Hepatocyte (in vitro differentiated cells): Measurements from ENCODE around the gene DUSP2. TPM values are rescaled to one million over a fixed set of nuclear protein-coding genes. Genes with fewer than 3 reads are reported as not detected.

Experiments used
- DNase-seq: peaks from one replicate; pipeline ENCODE4 v3.0.0-alpha.2; 2016; ENCODE audit warnings: low spot score
- H2AFZ ChIP-seq: fragments of 200-600 bp; sonication (generic); 2 replicates; pipeline ENCODE4 v1.6.0; 2016; ENCODE audit warnings: antibody characterized with exemption, mild to moderate bottlenecking
- H3K27ac ChIP-seq: fragments of 200-600 bp; sonication (generic); 2 replicates; pipeline ENCODE4 v1.5.1; 2016; ENCODE audit warnings: mild to moderate bottlenecking
- H3K27me3 ChIP-seq: fragments of 200-600 bp; sonication (generic); 2 replicates; pipeline ENCODE4 v1.6.1; 2016
- H3K36me3 ChIP-seq: fragments of 200-600 bp; sonication (generic); replicated peaks from 2 replicates; pipeline ENCODE4 v1.5.1; 2016; ENCODE audit warnings: low read depth; ENCODE audit not compliant: insufficient read depth
- H3K4me1 ChIP-seq: fragments of 200-600 bp; sonication (generic); 2 replicates; pipeline ENCODE4 v1.5.1; 2016; ENCODE audit warnings: mild to moderate bottlenecking, moderate library complexity; ENCODE audit not compliant: insufficient read depth
- H3K4me2 ChIP-seq: fragments of 200-600 bp; sonication (generic); 2 replicates; pipeline ENCODE4 v1.6.0; 2016
- H3K4me3 ChIP-seq: fragments of 200-600 bp; sonication (generic); 2 replicates; pipeline ENCODE4 v1.5.1; 2016; ENCODE audit warnings: mild to moderate bottlenecking
- H3K79me2 ChIP-seq: fragments of 200-600 bp; sonication (generic); 2 replicates; pipeline ENCODE4 v1.6.0; 2017; ENCODE audit warnings: mild to moderate bottlenecking
- H3K9me2 ChIP-seq: fragments of 200-600 bp; sonication (generic); replicated peaks from 2 replicates; pipeline ENCODE4 v1.6.0; 2017; ENCODE audit warnings: mild to moderate bottlenecking; ENCODE audit not compliant: insufficient read depth
- H3K9me3 ChIP-seq: fragments of 200-600 bp; sonication (generic); 2 replicates; pipeline ENCODE4 v1.5.1; 2016; ENCODE audit warnings: low read depth, mild to moderate bottlenecking
- H4K20me1 ChIP-seq: fragments of 200-600 bp; sonication (generic); 2 replicates; pipeline ENCODE4 v1.6.0; 2016; ENCODE audit warnings: mild to moderate bottlenecking; ENCODE audit not compliant: insufficient read depth, poor library complexity, severe bottlenecking
- CTCF ChIP-seq: fragments of 200-600 bp; sonication (generic); IDR thresholded peaks from 2 replicates; pipeline ENCODE4 v1.5.1; 2016; ENCODE audit warnings: antibody characterized with exemption, mild to moderate bottlenecking; ENCODE audit not compliant: poor library complexity
- EZH2 ChIP-seq: fragments of 200-600 bp; sonication (generic); IDR thresholded peaks from 2 replicates; pipeline ENCODE4 v1.6.1; 2016; ENCODE audit warnings: antibody characterized with exemption, mild to moderate bottlenecking, borderline replicate concordance
- EZH2phosphoT487 ChIP-seq: fragments of 200-600 bp; sonication (generic); IDR thresholded peaks from one replicate; pipeline ENCODE4 v1.6.1; 2018; ENCODE audit warnings: antibody characterized with exemption, mild to moderate bottlenecking, low read depth, moderate library complexity; ENCODE audit not compliant: unreplicated experiment, severe bottlenecking
- WGBS: methylation state at CpG from one replicate; pipeline ENCODE4 v1.1.6; 2016; ENCODE audit warnings: low lambda C conversion rate; ENCODE audit errors: missing lambda C conversion rate; 5-methylcytosine and 5-hydroxymethylcytosine counted together
- polyA plus RNA-seq: library from polyadenylated mRNA; unstranded; fragments of >200 nt; fragmentation: Nextera tagmentation; extraction: Ambion mirVana; gene quantifications from 2 replicates; pipeline ENCODE4 v1.2.1, GENCODE V29; 2016
- total RNA-seq: library from RNA; depleted of rRNA; stranded (reverse); fragments of >200 nt; gene quantifications from 2 replicates; pipeline ENCODE4 v1.2.3, GENCODE V29; 2014

The DUSP2 gene
- total and polyA plus RNA-seq, 2 experiments from 2014 or later = 11.3 to 24.0 TPM

GRCh38 chr2:96113951-96114350 is 31.3 kb downstream of the DUSP2 start:
- H3K9me2 ChIP-seq = no peaks in the 10 kb centered on the region
- WGBS = 95% methylated on average over 17 of the region's 17 CpGs
- no peaks in the 10 kb centered on the region for H3K9me3 ChIP-seq
- no peaks in the 10 kb centered on the region for H3K36me3 ChIP-seq
- H3K27ac ChIP-seq = no peak overlapping the region
- no peaks in the 10 kb centered on the region for H4K20me1 ChIP-seq
- H2AFZ ChIP-seq = no peak overlapping the region
- H3K4me2 ChIP-seq = no peak overlapping the region
- peaks cover 6% of the 10 kb centered on the region for H3K4me1 ChIP-seq
- TF ChIP-seq EZH2 = no peak
- TF ChIP-seq EZH2phosphoT487 = no peak
- H3K79me2 ChIP-seq = no peaks in the 10 kb centered on the region
- no peak overlapping the region for H3K4me3 ChIP-seq
- DNase-seq = no peak
- peaks cover 8% of the 10 kb centered on the region for H3K27me3 ChIP-seq

GRCh38 chr2:96113367-96113677 is 31.9 kb downstream of the DUSP2 start:
- no peak overlapping the region for H3K4me2 ChIP-seq
- TF ChIP-seq EZH2 (no peak), EZH2phosphoT487 (no peak), CTCF (no peak)
- no peak overlapping the region for H2AFZ ChIP-seq
- no peaks in the 10 kb centered on the region for H4K20me1 ChIP-seq
- H3K4me3 ChIP-seq = no peak overlapping the region
- WGBS = 88% methylated on average over 7 of the region's 7 CpGs
- H3K9me2 ChIP-seq = no peaks in the 10 kb centered on the region
- no peaks in the 10 kb centered on the region for H3K36me3 ChIP-seq
- H3K9me3 ChIP-seq = no peaks in the 10 kb centered on the region
- peaks cover 12% of the 10 kb centered on the region for H3K4me1 ChIP-seq
- no peak overlapping the region for H3K27ac ChIP-seq
- no peak for DNase-seq
- peaks cover 5% of the 10 kb centered on the region for H3K27me3 ChIP-seq
- no peaks in the 10 kb centered on the region for H3K79me2 ChIP-seq

GRCh38 chr2:96112501-96113366 is 32.5 kb downstream of the DUSP2 start:
- Histone ChIP-seq H3K27me3 (no peaks in the 10 kb centered on the region), H3K4me3 (no peak overlapping the region), H3K4me1 (peaks cover 16% of the 10 kb centered on the region), H3K9me2 (no peaks in the 10 kb centered on the region), H3K4me2 (no peak overlapping the region), H3K9me3 (no peaks in the 10 kb centered on the region), H3K79me2 (no peaks in the 10 kb centered on the region), H2AFZ (no peak overlapping the region), H3K36me3 (no peaks in the 10 kb centered on the region), H4K20me1 (no peaks in the 10 kb centered on the region), H3K27ac (no peak overlapping the region)
- 91% methylated on average over 9 of the region's 9 CpGs for WGBS
- DNase-seq = no peak
- no peak for TF ChIP-seq CTCF
- no peak for TF ChIP-seq EZH2
- TF ChIP-seq EZH2phosphoT487 = no peak

- H3K79me2 ChIP-seq = no peaks in the 10 kb centered on the region
- no peaks in the 10 kb centered on the region for H3K9me3 ChIP-seq
- WGBS = 86% methylated on average over 7 of the region's 7 CpGs
- no peak overlapping the region for H3K4me2 ChIP-seq
- TF ChIP-seq CTCF = no peak
- no peak for TF ChIP-seq EZH2phosphoT487
- H3K36me3 ChIP-seq = no peaks in the 10 kb centered on the region
- no peaks in the 10 kb centered on the region for H3K9me2 ChIP-seq
- H4K20me1 ChIP-seq = no peaks in the 10 kb centered on the region
- no peaks in the 10 kb centered on the region for H3K27me3 ChIP-seq
- H3K27ac ChIP-seq = no peak overlapping the region
- H3K4me1 ChIP-seq = peaks cover 12% of the 10 kb centered on the region
- no peak overlapping the region for H2AFZ ChIP-seq
- DNase-seq = no peak
- H3K4me3 ChIP-seq = no peak overlapping the region
Measured at GRCh38 chr2:96111823-96112500, 33.3 kb downstream of the DUSP2 start.
